Activated B cell treated with CpG ODN at 0.5 μM for 24 hours (primary cell): ENCODE measurements around the gene GIGYF2. TPM values are rescaled to one million over a fixed set of nuclear protein-coding genes. Genes with fewer than 3 reads are reported as not detected.

Experiments used
- ATAC-seq: fragments of 200-7000 bp; cut with Tn5 transposase; one replicate; pipeline ENCODE4 v1.10.0; 2021; ENCODE audit warnings: low read depth, mild to moderate bottlenecking, moderate library complexity
- CTCF ChIA-PET: fragments of 350-600 bp; sonication (Branson Sonifier 250); formaldehyde crosslinking; loops from one replicate; lab custom pipeline; 2021; ENCODE audit warnings: antibody characterized with exemption; lab: Charles Lee
- POLR2A ChIA-PET: fragments of 350-600 bp; sonication (Branson Sonifier 250); formaldehyde crosslinking; loops from one replicate; lab custom pipeline; 2021; ENCODE audit warnings: antibody characterized with exemption; lab: Charles Lee
- DNase-seq: peaks from one replicate; pipeline ENCODE4 v3.0.0; 2022
- H3K27ac Mint-ChIP-seq: one replicate; pipeline ENCODE4 v1.8.0; 2020; ENCODE audit warnings: mixed read lengths
- H3K27me3 Mint-ChIP-seq: one replicate; pipeline ENCODE4 v1.8.0; 2021; ENCODE audit warnings: mixed read lengths
- H3K36me3 Mint-ChIP-seq: one replicate; pipeline ENCODE4 v1.8.0; 2021; ENCODE audit warnings: low read depth, mixed read lengths
- H3K4me1 Mint-ChIP-seq: one replicate; pipeline ENCODE4 v1.8.0; 2021; ENCODE audit warnings: mixed read lengths
- H3K4me3 Mint-ChIP-seq: one replicate; pipeline ENCODE4 v1.8.0; 2020; ENCODE audit warnings: mild to moderate bottlenecking, mixed read lengths
- H3K9me3 Mint-ChIP-seq: one replicate; pipeline ENCODE4 v1.8.0; 2020; ENCODE audit warnings: mixed read lengths
- intact Hi-C: fragments of 100-400 bp; cut with micrococcal nuclease; formaldehyde crosslinking; loops from one replicate; pipeline ENCODE4 v1.15.1; 2024
- total RNA-seq: library from RNA; stranded (reverse); gene quantifications from 2 replicates; pipeline ENCODE4 v1.2.3, GENCODE V29; 2022
- TF ChIP-seq, protein P1 (sequence below): fragments of 200-600 bp; IDR thresholded peaks from one replicate; pipeline ENCODE4 v1.8.0; 2022; ENCODE audit warnings: antibody characterized with exemption, mild to moderate bottlenecking

Gene GIGYF2
- total RNA-seq, 1 donor from 2014 or later, result 77.9 TPM

DNA sequence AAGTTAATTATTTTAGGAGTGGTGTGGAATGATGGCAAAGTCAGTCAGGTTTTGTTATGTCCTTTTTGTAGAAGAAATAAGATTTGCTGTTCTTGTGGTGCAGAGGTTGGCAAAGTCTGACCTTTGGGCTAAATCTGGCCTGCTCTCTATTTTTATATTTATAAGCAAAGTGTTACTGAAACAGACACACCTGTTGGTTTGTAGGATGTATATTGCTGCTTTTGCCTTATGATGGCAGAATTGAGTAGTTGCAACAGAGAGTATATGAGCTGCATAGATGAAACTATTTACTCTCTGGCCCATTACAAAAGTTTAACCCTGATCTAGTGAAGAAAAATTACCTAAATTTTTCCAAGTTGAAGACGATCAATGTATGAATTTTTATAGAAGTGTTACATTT is 113.3 kb downstream of the GIGYF2 start:
- intact Hi-C loops, result no loop called here
- Mint-ChIP-seq H3K36me3 (peaks cover 74% of the 10 kb centered on the region), H3K4me1 (no peaks in the 10 kb centered on the region), H3K27ac (no peak overlapping the region), H3K9me3 (no peaks in the 10 kb centered on the region), H3K4me3 (no peak overlapping the region), H3K27me3 (no peaks in the 10 kb centered on the region)
- DNase-seq (no peak), ATAC-seq (no peak)
- TF ChIP-seq, protein P1, sequence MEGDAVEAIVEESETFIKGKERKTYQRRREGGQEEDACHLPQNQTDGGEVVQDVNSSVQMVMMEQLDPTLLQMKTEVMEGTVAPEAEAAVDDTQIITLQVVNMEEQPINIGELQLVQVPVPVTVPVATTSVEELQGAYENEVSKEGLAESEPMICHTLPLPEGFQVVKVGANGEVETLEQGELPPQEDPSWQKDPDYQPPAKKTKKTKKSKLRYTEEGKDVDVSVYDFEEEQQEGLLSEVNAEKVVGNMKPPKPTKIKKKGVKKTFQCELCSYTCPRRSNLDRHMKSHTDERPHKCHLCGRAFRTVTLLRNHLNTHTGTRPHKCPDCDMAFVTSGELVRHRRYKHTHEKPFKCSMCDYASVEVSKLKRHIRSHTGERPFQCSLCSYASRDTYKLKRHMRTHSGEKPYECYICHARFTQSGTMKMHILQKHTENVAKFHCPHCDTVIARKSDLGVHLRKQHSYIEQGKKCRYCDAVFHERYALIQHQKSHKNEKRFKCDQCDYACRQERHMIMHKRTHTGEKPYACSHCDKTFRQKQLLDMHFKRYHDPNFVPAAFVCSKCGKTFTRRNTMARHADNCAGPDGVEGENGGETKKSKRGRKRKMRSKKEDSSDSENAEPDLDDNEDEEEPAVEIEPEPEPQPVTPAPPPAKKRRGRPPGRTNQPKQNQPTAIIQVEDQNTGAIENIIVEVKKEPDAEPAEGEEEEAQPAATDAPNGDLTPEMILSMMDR, result no peak
- CTCF ChIA-PET, result interaction anchor here (1.1 to 2.1 kb wide), 2 partner anchors 48 to 441 kb away, joined by 3 to 6 read pairs; partner anchors contain the start of gene ATG16L1
- POLR2A ChIA-PET, result interaction anchor here (0.6 kb wide), 1 partner anchor 12 kb away, joined by 4 read pairs; no protein-coding TSS in a partner anchor

DNA sequence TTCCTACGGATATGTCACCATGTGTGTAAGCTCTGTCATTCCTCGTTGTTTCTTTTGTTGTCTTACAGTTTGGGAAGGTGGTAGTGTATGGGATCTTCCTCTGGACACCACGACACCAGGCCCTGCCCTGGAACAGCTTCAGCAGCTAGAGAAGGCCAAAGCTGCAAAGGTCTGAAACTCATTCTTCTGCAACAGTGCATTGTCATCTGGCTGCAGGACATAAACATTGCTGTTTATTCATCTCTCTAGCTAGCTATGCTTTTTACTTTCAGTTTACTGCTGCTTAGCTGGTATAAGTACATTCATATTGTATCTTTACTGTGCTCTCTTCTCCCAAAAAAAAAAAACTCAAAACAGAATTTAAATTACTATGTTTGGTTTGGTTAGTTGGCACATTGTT is 118.4 kb downstream of the GIGYF2 start:
- Mint-ChIP-seq H3K27me3 (no peaks in the 10 kb centered on the region), H3K4me3 (no peak overlapping the region), H3K36me3 (peaks cover 85% of the 10 kb centered on the region), H3K27ac (no peak overlapping the region), H3K4me1 (no peaks in the 10 kb centered on the region), H3K9me3 (no peaks in the 10 kb centered on the region)
- ChIA-PET POLR2A (interaction anchor here (0.6 kb wide), 1 partner anchor 18 kb away, joined by 13 read pairs; no protein-coding TSS in a partner anchor), CTCF (interaction anchor here (1.2 kb wide), 1 partner anchor 245 kb away, joined by 3 read pairs; the partner anchor contains the start of gene INPP5D)
- TF ChIP-seq, protein P1, result no peak
- ATAC-seq (no peak), DNase-seq (no peak)
- intact Hi-C loops, result no loop called here

DNA sequence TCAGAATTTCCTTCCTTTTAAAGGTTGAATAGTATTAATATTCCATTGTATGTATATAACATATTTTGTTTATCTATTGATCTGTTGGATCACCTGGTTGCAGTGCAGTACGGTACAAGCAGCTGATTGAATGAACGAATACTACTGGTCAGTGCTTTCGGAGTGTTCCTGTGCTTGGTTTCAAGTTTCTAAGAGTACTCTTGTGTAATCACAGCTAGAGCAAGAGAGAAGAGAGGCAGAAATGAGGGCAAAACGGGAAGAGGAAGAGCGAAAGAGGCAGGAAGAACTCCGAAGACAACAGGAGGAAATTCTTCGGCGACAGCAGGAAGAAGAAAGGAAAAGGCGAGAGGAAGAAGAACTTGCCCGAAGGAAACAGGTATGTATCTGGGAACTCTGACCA is 119.5 kb downstream of the GIGYF2 start:
- Mint-ChIP-seq H3K27me3 (no peaks in the 10 kb centered on the region), H3K36me3 (peaks cover 86% of the 10 kb centered on the region), H3K4me3 (no peak overlapping the region), H3K9me3 (no peaks in the 10 kb centered on the region), H3K4me1 (no peaks in the 10 kb centered on the region), H3K27ac (no peak overlapping the region)
- POLR2A ChIA-PET, result no interaction called here
- intact Hi-C loops, result no loop called here
- ATAC-seq (no peak), DNase-seq (no peak)
- CTCF ChIA-PET, result interaction anchor here (1.2 kb wide), 1 partner anchor 244 kb away, joined by 3 read pairs; the partner anchor contains the start of gene INPP5D
- TF ChIP-seq, protein P1, result no peak

DNA sequence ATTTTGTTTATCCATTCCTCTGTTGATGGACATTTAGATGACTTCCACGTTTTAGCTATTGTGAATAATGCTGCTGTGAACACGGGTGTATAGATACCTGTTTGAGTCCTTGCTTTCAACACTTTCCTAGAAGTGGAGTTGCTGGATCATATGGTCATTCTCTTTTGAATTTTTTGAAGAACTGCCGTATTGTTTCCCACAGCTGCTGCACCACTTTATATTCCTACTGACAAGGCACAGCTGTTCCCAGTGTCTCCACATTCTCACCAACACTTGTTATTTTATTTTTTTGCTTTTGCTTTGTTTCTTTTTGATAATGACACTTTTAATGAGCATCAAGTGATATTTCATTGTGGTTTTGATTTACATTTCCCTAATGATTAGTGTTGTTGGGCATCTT is 120.6 kb downstream of the GIGYF2 start:
- Mint-ChIP-seq H3K4me1 (no peaks in the 10 kb centered on the region), H3K4me3 (no peak overlapping the region), H3K36me3 (peaks cover 89% of the 10 kb centered on the region), H3K27ac (no peak overlapping the region), H3K27me3 (no peaks in the 10 kb centered on the region), H3K9me3 (no peaks in the 10 kb centered on the region)
- TF ChIP-seq, protein P1, result no peak
- DNase-seq, result no peak
- no peak for ATAC-seq
- POLR2A ChIA-PET, result no interaction called here
- intact Hi-C loops, result no loop called here
- CTCF ChIA-PET, result no interaction called here

DNA sequence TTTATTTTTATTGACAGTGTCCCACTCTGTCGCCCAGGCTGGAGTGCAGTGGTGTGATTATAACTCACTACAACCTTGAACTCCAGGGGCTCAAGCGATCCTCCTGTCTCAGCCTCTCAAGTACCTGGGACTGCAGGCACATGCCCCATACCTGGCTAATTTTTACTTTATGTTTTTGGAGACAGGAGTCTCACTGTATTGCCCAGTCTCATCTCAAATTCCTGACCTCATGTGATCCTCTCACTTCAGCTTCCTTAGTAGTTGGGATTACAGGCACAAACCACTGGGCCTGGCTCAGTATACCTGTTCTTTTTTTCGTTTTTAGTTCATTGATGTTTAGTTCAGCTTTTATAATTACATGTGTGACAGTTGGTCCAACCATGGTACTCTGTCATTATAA is 132.9 kb downstream of the GIGYF2 start:
- H3K4me1 Mint-ChIP-seq, result no peaks in the 10 kb centered on the region
- H3K9me3 Mint-ChIP-seq, result no peaks in the 10 kb centered on the region
- ChIA-PET CTCF (no interaction called here), POLR2A (no interaction called here)
- no peak for ATAC-seq
- intact Hi-C loops, result no loop called here
- DNase-seq, result no peak
- H3K4me3 Mint-ChIP-seq, result no peak overlapping the region
- H3K27me3 Mint-ChIP-seq, result no peaks in the 10 kb centered on the region
- peaks cover 78% of the 10 kb centered on the region for H3K36me3 Mint-ChIP-seq
- TF ChIP-seq, protein P1, result no peak
- no peak overlapping the region for H3K27ac Mint-ChIP-seq
